ENCODE results near the gene BLID. TPM values are rescaled to one million over a fixed set of nuclear protein-coding genes. Genes with fewer than 3 reads are reported as not detected.

BLID gene
- total RNA-seq, 4 donors from 2014 or later = not detected

DNA sequence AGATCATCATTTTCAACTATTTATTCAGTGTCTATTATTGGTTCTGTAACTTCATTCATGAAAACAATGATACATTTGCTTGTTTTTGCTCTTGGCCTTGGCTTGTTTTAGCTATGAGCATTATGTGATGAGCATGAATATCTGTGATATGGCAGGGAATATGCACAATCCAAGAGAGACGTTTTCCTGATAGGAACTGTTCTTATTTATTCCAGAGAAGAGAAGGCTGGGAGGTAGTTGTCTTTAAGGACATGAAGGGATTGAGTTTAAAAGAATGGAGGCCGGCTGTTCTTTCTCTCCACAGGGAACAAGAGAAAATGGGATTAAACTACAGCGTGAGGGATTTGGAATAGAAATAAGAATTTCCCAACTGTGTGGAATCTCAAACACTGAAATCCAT is 30.3 kb downstream of the BLID start:
- H3K4me3 ChIP-seq = no peak overlapping the region
- peaks cover 0 to 12% (median 0%) of the 10 kb centered on the region in 3 donors for H3K4me1 ChIP-seq
- H3K27ac ChIP-seq = peak overlapping the region in 2 of 4 donors; percentile 30 to 31
- DNase-seq = no peak
- intact Hi-C loops (cut with DNase I) = no loop called here
- no peaks in the 10 kb centered on the region for H3K36me3 ChIP-seq
- TF ChIP-seq, protein P1, sequence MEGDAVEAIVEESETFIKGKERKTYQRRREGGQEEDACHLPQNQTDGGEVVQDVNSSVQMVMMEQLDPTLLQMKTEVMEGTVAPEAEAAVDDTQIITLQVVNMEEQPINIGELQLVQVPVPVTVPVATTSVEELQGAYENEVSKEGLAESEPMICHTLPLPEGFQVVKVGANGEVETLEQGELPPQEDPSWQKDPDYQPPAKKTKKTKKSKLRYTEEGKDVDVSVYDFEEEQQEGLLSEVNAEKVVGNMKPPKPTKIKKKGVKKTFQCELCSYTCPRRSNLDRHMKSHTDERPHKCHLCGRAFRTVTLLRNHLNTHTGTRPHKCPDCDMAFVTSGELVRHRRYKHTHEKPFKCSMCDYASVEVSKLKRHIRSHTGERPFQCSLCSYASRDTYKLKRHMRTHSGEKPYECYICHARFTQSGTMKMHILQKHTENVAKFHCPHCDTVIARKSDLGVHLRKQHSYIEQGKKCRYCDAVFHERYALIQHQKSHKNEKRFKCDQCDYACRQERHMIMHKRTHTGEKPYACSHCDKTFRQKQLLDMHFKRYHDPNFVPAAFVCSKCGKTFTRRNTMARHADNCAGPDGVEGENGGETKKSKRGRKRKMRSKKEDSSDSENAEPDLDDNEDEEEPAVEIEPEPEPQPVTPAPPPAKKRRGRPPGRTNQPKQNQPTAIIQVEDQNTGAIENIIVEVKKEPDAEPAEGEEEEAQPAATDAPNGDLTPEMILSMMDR (IDR thresholded peaks at IDR 0.05) = no peak
- TF ChIP-seq POLR2A (IDR thresholded peaks at IDR 0.05) = no peak
- no peaks in the 10 kb centered on the region for H3K9me3 ChIP-seq
- H3K27me3 ChIP-seq = no peaks in the 10 kb centered on the region
- WGBS, 2 donors = 56 to 67% methylated on average over 3 of the region's 3 CpGs

DNA sequence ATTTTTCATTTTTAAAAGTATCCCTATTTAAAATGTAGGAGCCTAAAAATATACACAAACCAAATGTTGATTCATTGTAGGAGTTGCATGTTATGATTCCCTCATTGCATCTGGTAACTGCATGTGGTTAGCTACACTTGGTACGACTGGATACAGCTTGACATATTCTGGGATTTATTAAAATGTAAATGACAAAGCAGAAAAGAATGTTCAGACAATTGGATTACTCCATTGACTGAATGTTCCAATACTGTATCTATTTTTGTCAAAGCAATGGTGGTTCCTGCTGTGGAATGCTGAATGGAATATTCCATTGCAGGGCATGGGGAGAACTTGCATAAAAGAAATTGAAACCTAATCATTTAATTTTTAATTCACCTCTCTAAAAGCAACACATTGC is 30.8 kb downstream of the BLID start:
- WGBS, 2 donors = 8 to 15% methylated on average over 1 of the region's 1 CpG
- TF ChIP-seq POLR2A (IDR thresholded peaks at IDR 0.05) = no peak
- TF ChIP-seq, protein P1 (IDR thresholded peaks at IDR 0.05) = no peak
- H3K27ac ChIP-seq = peak overlapping the region in 2 of 4 donors; percentile 30 to 31
- no peaks in the 10 kb centered on the region for H3K27me3 ChIP-seq
- H3K4me3 ChIP-seq = no peak overlapping the region
- DNase-seq = no peak
- no peaks in the 10 kb centered on the region for H3K36me3 ChIP-seq
- intact Hi-C loops (cut with DNase I) = no loop called here
- no peaks in the 10 kb centered on the region for H3K9me3 ChIP-seq
- peaks cover 0 to 12% (median 0%) of the 10 kb centered on the region in 3 donors for H3K4me1 ChIP-seq

DNA sequence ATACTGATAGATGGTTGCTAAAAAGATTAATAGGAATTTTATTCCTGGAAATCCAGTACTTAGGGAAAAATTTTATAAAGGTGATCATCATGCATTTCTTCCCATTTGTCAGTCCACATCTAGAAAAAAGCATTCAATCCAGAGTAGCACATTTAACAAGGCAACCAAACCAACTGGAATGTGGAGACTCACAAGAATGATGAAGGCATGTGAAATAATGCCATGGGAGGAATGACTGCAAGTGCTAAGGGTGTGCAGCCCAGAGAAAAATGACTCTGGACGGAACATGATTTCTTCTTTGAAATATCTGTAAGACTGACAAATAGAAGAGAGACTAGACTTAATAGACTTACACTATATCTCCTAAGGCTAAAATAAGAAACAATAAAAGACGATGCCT is 33.8 kb downstream of the BLID start:
- Histone ChIP-seq H3K36me3 (no peaks in the 10 kb centered on the region), H3K4me1 (peaks cover 0 to 12% (median 0%) of the 10 kb centered on the region in 3 donors), H3K27ac (no peak overlapping the region), H3K9me3 (no peaks in the 10 kb centered on the region), H3K4me3 (no peak overlapping the region), H3K27me3 (no peaks in the 10 kb centered on the region)
- DNase-seq = no peak
- 82 to 94% methylated on average over 2 of the region's 2 CpGs for WGBS, 2 donors
- TF ChIP-seq, protein P1 (IDR thresholded peaks at IDR 0.05) = no peak
- TF ChIP-seq POLR2A (IDR thresholded peaks at IDR 0.05) = no peak
- intact Hi-C loops (cut with DNase I) = no loop called here

DNA sequence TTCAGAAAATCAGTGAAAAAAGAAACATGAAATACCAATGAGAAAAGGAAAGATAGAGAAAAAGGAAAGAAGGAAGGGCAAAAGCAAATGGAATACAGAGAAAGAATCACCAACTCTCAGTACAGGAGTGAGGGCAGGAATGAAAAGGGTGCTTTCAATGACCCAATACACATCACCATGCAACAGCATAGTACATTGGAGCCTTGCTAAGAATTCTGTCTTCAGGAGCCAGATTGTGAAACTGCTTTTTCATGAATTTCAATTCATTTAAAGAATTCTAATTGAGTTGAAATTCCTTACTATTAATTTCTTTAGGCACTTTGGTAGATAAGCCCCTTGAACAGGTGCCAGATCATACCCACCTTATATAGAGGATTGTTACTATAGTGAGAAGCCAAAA is 34.9 kb downstream of the BLID start:
- intact Hi-C loops (cut with DNase I) = no loop called here
- H3K36me3 ChIP-seq = no peaks in the 10 kb centered on the region
- H3K4me3 ChIP-seq = no peak overlapping the region
- no peak overlapping the region for H3K27ac ChIP-seq
- no peaks in the 10 kb centered on the region for H3K27me3 ChIP-seq
- peaks cover 0 to 12% (median 0%) of the 10 kb centered on the region in 3 donors for H3K4me1 ChIP-seq
- no peaks in the 10 kb centered on the region for H3K9me3 ChIP-seq
- DNase-seq = no peak
- TF ChIP-seq, protein P1 (IDR thresholded peaks at IDR 0.05) = no peak
- TF ChIP-seq POLR2A (IDR thresholded peaks at IDR 0.05) = no peak

DNA sequence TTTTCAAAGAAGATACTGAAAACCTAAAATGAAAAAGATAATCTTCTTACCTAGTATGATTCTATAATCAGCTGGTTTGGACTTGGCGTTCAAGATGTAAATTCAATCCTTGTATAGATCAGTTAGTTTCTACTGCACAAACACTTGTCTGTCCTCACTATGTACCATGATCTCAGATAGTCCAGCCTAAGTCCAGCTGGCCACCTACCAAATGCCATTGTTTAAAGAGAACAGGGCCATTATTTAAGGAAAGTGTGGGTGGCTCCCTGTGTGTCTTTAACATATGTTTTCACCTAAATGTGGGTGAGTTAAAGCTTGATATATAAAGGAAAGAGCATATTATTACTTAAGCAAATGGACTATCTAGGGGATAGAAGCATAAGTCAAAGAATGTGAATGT is 38.6 kb downstream of the BLID start:
- intact Hi-C loops (cut with DNase I) = no loop called here

More for the DNA sequence above, 38.6 kb downstream of the BLID start:
- H3K36me3 ChIP-seq = no peaks in the 10 kb centered on the region
- no peak overlapping the region for H3K4me3 ChIP-seq
- H3K27me3 ChIP-seq = no peaks in the 10 kb centered on the region
- WGBS, 2 donors = 78 to 89% methylated on average over 1 of the region's 1 CpG
- H3K27ac ChIP-seq = no peak overlapping the region
- TF ChIP-seq, protein P1 (IDR thresholded peaks at IDR 0.05) = no peak
- no peak for TF ChIP-seq POLR2A (IDR thresholded peaks at IDR 0.05)
- H3K4me1 ChIP-seq = no peaks in the 10 kb centered on the region
- DNase-seq = no peak
- H3K9me3 ChIP-seq = no peaks in the 10 kb centered on the region
